ENCODE measurements around the gene COL11A1.

COL11A1 gene

DNA sequence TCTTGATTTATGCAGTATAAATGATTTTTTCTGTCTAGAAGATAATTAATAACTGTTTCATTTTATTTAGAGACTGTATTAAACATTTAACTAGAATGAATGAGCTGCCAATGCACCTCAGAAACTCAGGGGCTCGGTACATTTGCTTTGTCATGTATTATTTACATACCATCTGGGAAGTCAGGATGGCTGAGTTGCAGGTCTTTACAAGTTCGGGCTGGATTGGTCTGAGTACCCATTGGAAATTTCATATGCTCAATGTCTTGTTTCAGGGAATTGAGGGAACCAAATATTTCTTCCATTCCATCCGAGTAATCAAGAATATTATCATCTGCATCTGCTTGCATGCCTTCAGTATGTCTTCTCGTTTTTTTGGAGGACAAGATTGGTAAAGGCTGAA is 221.7 kb downstream of the COL11A1 start:
- TF ChIP-seq, protein P1, sequence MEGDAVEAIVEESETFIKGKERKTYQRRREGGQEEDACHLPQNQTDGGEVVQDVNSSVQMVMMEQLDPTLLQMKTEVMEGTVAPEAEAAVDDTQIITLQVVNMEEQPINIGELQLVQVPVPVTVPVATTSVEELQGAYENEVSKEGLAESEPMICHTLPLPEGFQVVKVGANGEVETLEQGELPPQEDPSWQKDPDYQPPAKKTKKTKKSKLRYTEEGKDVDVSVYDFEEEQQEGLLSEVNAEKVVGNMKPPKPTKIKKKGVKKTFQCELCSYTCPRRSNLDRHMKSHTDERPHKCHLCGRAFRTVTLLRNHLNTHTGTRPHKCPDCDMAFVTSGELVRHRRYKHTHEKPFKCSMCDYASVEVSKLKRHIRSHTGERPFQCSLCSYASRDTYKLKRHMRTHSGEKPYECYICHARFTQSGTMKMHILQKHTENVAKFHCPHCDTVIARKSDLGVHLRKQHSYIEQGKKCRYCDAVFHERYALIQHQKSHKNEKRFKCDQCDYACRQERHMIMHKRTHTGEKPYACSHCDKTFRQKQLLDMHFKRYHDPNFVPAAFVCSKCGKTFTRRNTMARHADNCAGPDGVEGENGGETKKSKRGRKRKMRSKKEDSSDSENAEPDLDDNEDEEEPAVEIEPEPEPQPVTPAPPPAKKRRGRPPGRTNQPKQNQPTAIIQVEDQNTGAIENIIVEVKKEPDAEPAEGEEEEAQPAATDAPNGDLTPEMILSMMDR (IDR thresholded peaks at IDR 0.05): no peak
- Histone ChIP-seq H3K4me3 (no peak overlapping the region), H3K9me3 (no peaks in the 10 kb centered on the region), H3K27ac (no peak overlapping the region), H3K36me3 (no peaks in the 10 kb centered on the region), H3K27me3 (no peaks in the 10 kb centered on the region), H3K4me1 (no peaks in the 10 kb centered on the region)
- intact Hi-C loops (cut with DNase I; ENCODE audit: low total_unique reads): no loop called here
- no peak for DNase-seq

DNA sequence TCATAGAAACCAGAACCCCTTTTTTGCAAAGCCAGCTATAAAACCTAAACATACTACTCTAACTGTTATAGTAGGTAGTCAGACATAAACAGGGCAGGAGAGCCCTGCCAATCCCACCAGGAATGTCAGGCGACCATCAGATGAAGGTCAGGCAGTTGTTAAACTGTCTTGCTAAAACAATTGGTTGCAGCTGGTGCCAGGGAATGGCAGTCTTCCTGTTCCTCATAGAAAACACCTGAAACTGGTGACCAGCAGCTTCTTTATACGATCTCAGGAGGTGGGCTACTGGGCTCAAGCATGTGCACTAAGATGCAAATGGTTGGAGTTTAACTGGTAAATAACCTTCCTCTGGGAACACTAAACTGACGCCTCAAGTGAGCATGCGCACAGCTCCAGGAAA is 224.1 kb downstream of the COL11A1 start:
- DNase-seq: no peak
- Histone ChIP-seq H3K4me3 (no peak overlapping the region), H3K9me3 (no peaks in the 10 kb centered on the region), H3K4me1 (no peaks in the 10 kb centered on the region), H3K36me3 (no peaks in the 10 kb centered on the region), H3K27ac (no peak overlapping the region), H3K27me3 (no peaks in the 10 kb centered on the region)
- intact Hi-C loops (cut with DNase I; ENCODE audit: low total_unique reads): no loop called here
- TF ChIP-seq, protein P1 (IDR thresholded peaks at IDR 0.05): no peak

DNA sequence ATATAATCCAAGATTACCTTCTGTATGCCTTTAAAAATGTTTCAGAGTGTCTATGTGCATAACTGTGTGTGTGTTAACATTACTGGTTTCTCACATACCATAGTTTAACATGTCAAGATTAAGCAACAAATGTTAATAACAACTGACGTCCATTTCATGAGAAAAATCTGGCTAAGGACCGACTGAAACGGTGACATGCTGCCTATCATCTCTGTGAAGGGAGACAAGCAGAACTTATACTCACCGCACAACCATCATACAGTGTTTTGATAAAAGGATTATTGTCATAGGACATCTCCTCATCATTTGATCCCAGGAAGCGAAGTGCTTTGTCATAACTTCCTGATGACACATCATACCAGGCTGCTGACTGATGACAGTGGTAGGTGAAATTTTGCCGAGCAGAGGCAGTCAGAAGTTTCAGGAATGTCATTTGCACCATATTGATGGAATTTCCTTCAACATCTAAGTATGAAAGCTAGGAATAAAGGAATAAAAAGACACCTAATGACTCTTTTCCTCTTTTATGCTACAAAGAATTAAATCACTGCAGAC is 228.8 kb downstream of the COL11A1 start:
- TF ChIP-seq, protein P1 (IDR thresholded peaks at IDR 0.05): no peak
- no peaks in the 10 kb centered on the region for H3K27me3 ChIP-seq
- intact Hi-C loops (cut with DNase I; ENCODE audit: low total_unique reads): no loop called here
- H3K27ac ChIP-seq: no peak overlapping the region
- no peaks in the 10 kb centered on the region for H3K36me3 ChIP-seq
- H3K4me3 ChIP-seq: no peak overlapping the region
- no peak for DNase-seq
- no peaks in the 10 kb centered on the region for H3K4me1 ChIP-seq
- H3K9me3 ChIP-seq: no peaks in the 10 kb centered on the region

DNA sequence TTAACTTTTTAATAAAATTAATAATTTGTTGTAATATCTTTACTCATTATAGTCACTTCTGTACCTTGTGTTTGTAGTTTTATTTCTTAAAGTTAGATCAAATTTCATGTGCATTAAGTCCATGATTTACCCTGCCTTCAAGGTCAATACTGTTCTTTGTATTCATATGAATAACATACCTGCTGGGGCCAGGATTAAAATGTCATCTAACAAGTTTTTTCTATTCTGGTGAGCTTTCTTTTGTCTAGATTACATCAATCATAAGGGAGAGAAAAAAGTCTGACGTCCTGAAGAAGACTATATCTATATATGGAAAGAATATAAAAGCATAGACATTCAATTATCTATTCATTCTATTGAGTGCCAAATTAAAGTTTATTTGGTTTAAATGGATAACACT is 232.6 kb downstream of the COL11A1 start:
- no peaks in the 10 kb centered on the region for H3K27me3 ChIP-seq
- intact Hi-C loops (cut with DNase I; ENCODE audit: low total_unique reads): no loop called here

DNA sequence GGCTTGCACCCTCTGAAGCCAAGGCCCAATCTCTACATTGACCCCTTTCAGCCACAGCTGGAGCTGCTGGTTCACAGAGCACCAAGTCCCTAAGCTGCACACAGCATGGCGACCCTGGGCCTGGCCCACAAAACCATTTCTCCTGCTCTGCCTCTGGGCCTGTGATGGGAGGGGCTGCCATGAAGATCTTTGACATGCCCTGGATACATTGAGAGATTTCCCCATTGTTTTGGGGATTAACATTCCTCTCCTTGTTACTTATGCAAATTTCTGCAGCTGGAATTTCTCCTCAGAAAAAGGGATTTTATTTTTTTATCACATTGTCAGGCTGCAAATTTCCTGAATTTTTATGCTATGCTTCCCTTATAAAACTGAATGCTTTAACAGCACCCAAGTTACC is 235.8 kb downstream of the COL11A1 start:
- TF ChIP-seq, protein P1 (IDR thresholded peaks at IDR 0.05): no peak
- no peak for DNase-seq
- H3K4me1 ChIP-seq: no peaks in the 10 kb centered on the region
- H3K36me3 ChIP-seq: no peaks in the 10 kb centered on the region
- no peak overlapping the region for H3K27ac ChIP-seq
- no peaks in the 10 kb centered on the region for H3K9me3 ChIP-seq
- intact Hi-C loops (cut with DNase I; ENCODE audit: low total_unique reads): no loop called here
- H3K4me3 ChIP-seq: no peak overlapping the region
- H3K27me3 ChIP-seq: no peaks in the 10 kb centered on the region

More for the DNA sequence above, 232.6 kb downstream of the COL11A1 start:
- Histone ChIP-seq H3K9me3 (no peaks in the 10 kb centered on the region), H3K27ac (no peak overlapping the region), H3K4me1 (no peaks in the 10 kb centered on the region), H3K4me3 (no peak overlapping the region), H3K36me3 (no peaks in the 10 kb centered on the region)
- DNase-seq: no peak
- TF ChIP-seq, protein P1 (IDR thresholded peaks at IDR 0.05): no peak

DNA sequence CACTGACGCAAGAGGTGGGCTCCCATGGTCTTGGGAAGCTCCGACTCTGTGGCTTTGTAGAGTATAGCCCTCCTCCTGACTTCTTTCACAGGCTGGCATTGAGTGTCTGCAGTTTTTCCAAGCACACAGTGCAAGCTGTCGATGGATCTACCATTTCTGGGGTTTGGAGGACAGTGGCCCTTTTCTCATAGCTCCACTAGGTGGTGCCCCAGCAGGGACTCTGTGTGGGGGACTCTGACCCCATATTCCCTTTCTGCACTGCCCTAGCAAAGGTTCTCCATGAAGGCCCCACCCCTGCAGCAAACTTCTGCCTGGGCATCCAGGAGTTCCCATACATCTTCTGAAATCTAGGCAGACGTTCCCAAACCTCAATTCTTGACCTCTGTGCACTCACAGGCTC is 236.2 kb downstream of the COL11A1 start:
- Histone ChIP-seq H3K4me1 (no peaks in the 10 kb centered on the region), H3K36me3 (no peaks in the 10 kb centered on the region), H3K27ac (no peak overlapping the region), H3K9me3 (no peaks in the 10 kb centered on the region), H3K27me3 (no peaks in the 10 kb centered on the region), H3K4me3 (no peak overlapping the region)
- TF ChIP-seq, protein P1 (IDR thresholded peaks at IDR 0.05): no peak
- no peak for DNase-seq
- intact Hi-C loops (cut with DNase I; ENCODE audit: low total_unique reads): no loop called here

Data from tibial artery (tissue), 4 donors.